ENCODE results near the gene PWWP2B. TPM values are rescaled to one million over a fixed set of nuclear protein-coding genes. Genes with fewer than 3 reads are reported as not detected.

The PWWP2B gene
- polyA plus RNA-seq, 2 of the 4 experiments (the other 2 are of a cell fraction), result 2.8 to 7.3 TPM

- Histone ChIP-seq H3K4me3 (no peak overlapping the region), H3K27ac (no peak overlapping the region), H3K4me2 (no peak overlapping the region), H3K4me1 (no peaks in the 10 kb centered on the region), H3K9me3 (no peaks in the 10 kb centered on the region)
- TF ChIP-seq TFCP2L1 (CRISPR knock-in tag; IDR thresholded peaks at IDR 0.05) (no peak), E2F6 (IDR thresholded peaks at IDR 0.05; ENCODE audit: borderline replicate concordance, low read depth) (no peak), HEYL (CRISPR knock-in tag; IDR thresholded peaks at IDR 0.05) (no peak), EHMT2 (IDR thresholded peaks at IDR 0.05; ENCODE audit: low read depth) (no peak), BCL3 (IDR thresholded peaks at IDR 0.05) (no peak)
- no peak for DNase-seq (ENCODE audit: low read depth in 1 of 2, low spot score in 1 of 2)
- WGBS (ENCODE audit: missing lambda C conversion rate), result 87% methylated on average over 26 of the region's 26 CpGs
- ChIA-PET CTCF (interaction anchor here (0.9 kb wide), 1 partner anchor 229 kb away, joined by 3 read pairs; no protein-coding TSS in a partner anchor), POLR2A (no interaction called here)
- FAIRE-seq, result no peak
- ATAC-seq, result no peak
Observed at GRCh38 chr10:132375116-132375794, 21.7 kb upstream of the PWWP2B start.

- ChIA-PET CTCF (interaction anchor here (1.1 to 1.6 kb wide), 2 partner anchors 8 to 22 kb away, joined by 3 read pairs; no protein-coding TSS in a partner anchor), POLR2A (no interaction called here)
- no peak; a peak in 1 of 6 replicates for ATAC-seq
- Histone ChIP-seq H3K9me3 (no peaks in the 10 kb centered on the region), H3K4me2 (no peak overlapping the region), H3K4me1 (no peaks in the 10 kb centered on the region), H3K4me3 (no peak overlapping the region), H3K27ac (no peak overlapping the region)
- WGBS (ENCODE audit: missing lambda C conversion rate), result 81% methylated on average over 4 of the region's 4 CpGs
- FAIRE-seq, result no peak
- TF ChIP-seq RCOR1 (IDR thresholded peaks at IDR 0.05; ENCODE audit: low read depth, low read length) (no peak), HMGXB4 (CRISPR knock-in tag; IDR thresholded peaks at IDR 0.05; ENCODE audit: borderline replicate concordance) (no peak), FOSL2 (IDR thresholded peaks at IDR 0.05) (no peak), FOSL2 (CRISPR knock-in tag; IDR thresholded peaks at IDR 0.05) (no peak), HOXA7 (CRISPR knock-in tag; IDR thresholded peaks at IDR 0.05) (no peak), NR3C1 (IDR thresholded peaks at IDR 0.05) (no peak), CHD2 (IDR thresholded peaks at IDR 0.05; ENCODE audit: low read length, partially characterized antibody) (no peak), JUNB (IDR thresholded peaks at IDR 0.05) (no peak), MAZ (IDR thresholded peaks at IDR 0.05; ENCODE audit: borderline replicate concordance, low read depth, low read length) (no peak), RAD21 (conservative IDR thresholded peaks at IDR 0.05 in 1 of 2, IDR thresholded peaks at IDR 0.05 in 1 of 2) (no peak), KDM1A (IDR thresholded peaks at IDR 0.05; ENCODE audit: low read depth) (no peak), CHD4 (IDR thresholded peaks at IDR 0.05; ENCODE audit: borderline replicate concordance) (no peak), EP300 (IDR thresholded peaks at IDR 0.05) (no peak), ELK1 (IDR thresholded peaks at IDR 0.05; ENCODE audit: low read depth, low read length) (no peak), CTCF (IDR thresholded peaks at IDR 0.05) (no peak), EHMT2 (IDR thresholded peaks at IDR 0.05; ENCODE audit: low read depth) (no peak), MYC (IDR thresholded peaks at IDR 0.05; ENCODE audit: borderline replicate concordance, low read length) (no peak), ZNF302 (CRISPR knock-in tag; IDR thresholded peaks at IDR 0.05) (no peak), BCL3 (IDR thresholded peaks at IDR 0.05) (no peak)
- no peak for DNase-seq (ENCODE audit: low read depth in 1 of 2, low spot score in 1 of 2)
Observed at GRCh38 chr10:132375795-132376297, 21.2 kb upstream of the PWWP2B start.
